Stimulated activated CD4-positive, alpha-beta T cell treated with anti-CD3 and anti-CD28 coated beads, Interleukin-12 subunit alpha, Interleukin-12 subunit beta, amount 100 ng/mL, for 48 hours (primary cell): ENCODE results near the gene EVA1B.

ENCODE experiments used
- DNase-seq, 3 donors: peaks; one replicate each; pipeline ENCODE4 v3.0.0-alpha.2; 2020; ENCODE audit warnings: low read depth in 2 of 3, low spot score in 1 of 3

The EVA1B gene

GRCh38 chr1:36323636-36324352, at the start of gene EVA1B:
Gene EVA1B, minus strand, starts transcription at chr1:36323645. Its CDS starts 608 bp downstream, at chr1:36323037.
- peak in 1 of 3 donors; percentile 32 for DNase-seq

- no peak for DNase-seq
Observed at GRCh38 chr1:36372617-36373016, 49.2 kb upstream of the EVA1B start.

GRCh38 chr1:36369061-36369861, 45.8 kb upstream of the EVA1B start:
- peak; percentile 58 to 94 (median 75) for DNase-seq

GRCh38 chr1:36367798-36368197, 44.4 kb upstream of the EVA1B start:
- DNase-seq: no peak

GRCh38 chr1:36367066-36367465, 43.6 kb upstream of the EVA1B start:
- DNase-seq: no peak

- DNase-seq: no peak
Observed at GRCh38 chr1:36366091-36366661, 42.7 kb upstream of the EVA1B start.

- DNase-seq: no peak
Observed at GRCh38 chr1:36365381-36365780, 41.9 kb upstream of the EVA1B start.

GRCh38 chr1:36359911-36360550, 36.6 kb upstream of the EVA1B start:
- no peak for DNase-seq

GRCh38 chr1:36359383-36359782, 35.9 kb upstream of the EVA1B start:
- no peak for DNase-seq

- no peak for DNase-seq
Observed at GRCh38 chr1:36358514-36359084, 35.2 kb upstream of the EVA1B start.

- DNase-seq: no peak
Observed at GRCh38 chr1:36355811-36356210, 32.4 kb upstream of the EVA1B start.

GRCh38 chr1:36354486-36354885, 31.0 kb upstream of the EVA1B start:
- no peak for DNase-seq

- no peak for DNase-seq
Observed at GRCh38 chr1:36352910-36353878, 29.7 kb upstream of the EVA1B start.

- DNase-seq: no peak
Observed at GRCh38 chr1:36352125-36352909, 28.9 kb upstream of the EVA1B start.

- no peak for DNase-seq
Observed at GRCh38 chr1:36351227-36351977, 28.0 kb upstream of the EVA1B start.

- peak in 1 of 3 donors; percentile 20 for DNase-seq
Observed at GRCh38 chr1:36350659-36351226, 27.3 kb upstream of the EVA1B start.

GRCh38 chr1:36349839-36350238, 26.4 kb upstream of the EVA1B start:
- no peak for DNase-seq

GRCh38 chr1:36349241-36349671, 25.8 kb upstream of the EVA1B start:
- no peak for DNase-seq
